ENCODE measurements around the gene CTNNA1. TPM values are rescaled to one million over a fixed set of nuclear protein-coding genes. Genes with fewer than 3 reads are reported as not detected.

CTNNA1 gene
- total and polyA plus RNA-seq, 2 of the 8 experiments (the other 6 are each of a cell fraction or from before 2014, with no cell fraction given), result 115 to 349 TPM

DNA sequence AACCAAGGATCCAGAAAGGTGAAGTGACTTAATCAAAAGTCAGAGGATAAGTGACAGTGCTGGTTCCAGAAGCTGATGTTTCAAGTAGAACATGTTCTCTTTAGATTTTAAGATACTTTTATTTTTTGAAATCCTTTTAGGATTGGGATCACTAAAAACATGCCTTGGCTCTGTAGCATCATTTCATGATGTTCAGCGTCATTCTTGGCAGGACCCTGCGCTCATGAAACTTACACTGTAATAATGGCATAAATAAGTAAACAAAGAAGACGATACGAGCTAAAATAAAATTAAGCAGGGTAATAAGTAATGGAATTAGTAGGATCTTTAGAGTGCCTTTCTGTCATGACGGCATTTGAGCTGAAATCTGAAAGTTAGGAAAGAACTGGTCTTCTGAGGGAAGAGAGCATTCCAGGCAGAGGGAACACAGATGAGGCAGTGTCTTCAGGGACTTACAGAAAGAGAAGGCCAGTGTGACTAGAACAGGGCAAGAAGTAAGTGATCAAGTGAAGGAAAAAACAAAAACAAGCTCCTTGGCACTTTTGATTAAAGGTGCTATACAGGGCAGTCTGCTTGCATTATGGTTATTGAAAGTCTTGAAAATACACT, 19.9 kb downstream of the CTNNA1 start:
- peaks cover under 1 to 12% of the 10 kb centered on the region in 2 experiments; a peak in 2 of 4 replicates for H3K9me3 ChIP-seq (ENCODE audit: insufficient read depth in 2 of 2, low read depth in 1 of 2, low read length in 1 of 2)
- no peak overlapping the region for H3K9ac ChIP-seq (replicated peaks in 1 of 4; ENCODE audit: extremely low read depth in 1 of 4, low read depth in 3 of 4, low read length in 3 of 4)
- peaks cover 0 to 5% (median 1%) of the 10 kb centered on the region in 4 experiments; a peak in 3 of 7 replicates for H3K4me1 ChIP-seq (replicated peaks in 1 of 4; ENCODE audit: control insufficient read depth in 3 of 4, insufficient read depth in 4 of 4, low read length in 3 of 4)
- H4K91ac ChIP-seq (replicated peaks; ENCODE audit: insufficient read length, low read length), result no peak overlapping the region
- H2AFZ ChIP-seq (ENCODE audit: low read length), result no peak overlapping the region
- TF ChIP-seq SRF (IDR thresholded peaks at IDR 0.05; ENCODE audit: low read depth, low read length) (no peak), TAF7 (optimal IDR thresholded peaks at IDR 0.05; ENCODE audit: borderline replicate concordance, low read depth, low read length) (no peak), EGR1 (IDR thresholded peaks at IDR 0.05; ENCODE audit: borderline replicate concordance, low read depth, low read length) (no peak), ASH2L (IDR thresholded peaks at IDR 0.05; ENCODE audit: low read length) (no peak), CHD2 (IDR thresholded peaks at IDR 0.05; ENCODE audit: low read length) (no peak)
- no peaks in the 10 kb centered on the region for H3K27me3 ChIP-seq (replicated peaks in 1 of 4; ENCODE audit: control insufficient read depth in 3 of 4, extremely low read depth in 1 of 4, insufficient read depth in 3 of 4, low read length in 3 of 4)
- H3K79me2 ChIP-seq (ENCODE audit: control insufficient read depth in 1 of 2, insufficient read depth in 2 of 2, low read length in 2 of 2), result peaks cover 35 to 76% of the 10 kb centered on the region in 2 experiments
- no peak overlapping the region for H2BK15ac ChIP-seq (ENCODE audit: low read length)
- no peak overlapping the region for H2BK12ac ChIP-seq (ENCODE audit: low read depth, low read length)
- H3K4me2 ChIP-seq (ENCODE audit: insufficient read depth in 1 of 2, low read depth in 2 of 2, low read length in 2 of 2), result no peak overlapping the region
- FAIRE-seq (no peak), DNase-seq (ENCODE audit: low read depth in 1 of 2, low spot score in 2 of 2) (no peak)
- no peak overlapping the region for H3K56ac ChIP-seq (replicated peaks; ENCODE audit: insufficient read length, low read depth, low read length)
- H2BK120ac ChIP-seq (replicated peaks; ENCODE audit: low read depth, low read length), result no peak overlapping the region
- H4K8ac ChIP-seq (ENCODE audit: extremely low read depth, insufficient read depth, low read length), result no peak overlapping the region
- H3K4ac ChIP-seq (replicated peaks; ENCODE audit: insufficient read length, low read depth, low read length), result no peak overlapping the region
- no peaks in the 10 kb centered on the region for H3K23me2 ChIP-seq (ENCODE audit: low read depth, low read length)
- H3K18ac ChIP-seq (ENCODE audit: extremely low read depth, low read length), result no peak overlapping the region
- CTCF ChIA-PET (ENCODE audit: partially characterized antibody), result interaction anchor here (0.6 to 5.8 kb wide), 12 partner anchors 9 to 894 kb away, joined by 3 to 37 read pairs (median 4); no protein-coding TSS in a partner anchor
- no peak overlapping the region for H2BK5ac ChIP-seq (ENCODE audit: low read depth, low read length)
- no peak overlapping the region for H3K27ac ChIP-seq (ENCODE audit: low read depth, low read length)
- H4K20me1 ChIP-seq (replicated peaks in 1 of 2; ENCODE audit: control insufficient read depth in 1 of 2, insufficient read depth in 2 of 2, low read length in 2 of 2), result peaks cover 3 to 11% of the 10 kb centered on the region in 2 experiments
- no peak overlapping the region for H4K5ac ChIP-seq (ENCODE audit: insufficient read length, low read depth, low read length)
- 94% methylated on average over 5 of the region's 5 CpGs; no CpG with 5 or more reads in 1 of the 2 experiments for WGBS, 2 experiments (ENCODE audit: extremely low coverage in 1 of 2, insufficient coverage in 1 of 2, insufficient read length in 1 of 2, insufficient replicate concordance in 2 of 2, low coverage in 1 of 2, low lambda C conversion rate in 2 of 2, missing lambda C conversion rate in 1 of 2)
- peaks cover 0 to 15% (median 4%) of the 10 kb centered on the region in 4 experiments; a peak in 4 of 8 replicates for H3K36me3 ChIP-seq (ENCODE audit: control insufficient read depth in 2 of 4, insufficient read depth in 4 of 4, low read length in 3 of 4)
- no peak overlapping the region for H3K14ac ChIP-seq (ENCODE audit: insufficient read length)
- POLR2A ChIA-PET (ENCODE audit: partially characterized antibody), result interaction anchor here (0.8 to 2.4 kb wide), 8 partner anchors 9 to 124 kb away, joined by 3 to 9 read pairs (median 4); partner anchors contain the start of gene CTNNA1
- no peak overlapping the region for H3K23ac ChIP-seq (ENCODE audit: insufficient read length)
- no peak overlapping the region for H3K4me3 ChIP-seq (ENCODE audit: extremely low read depth in 1 of 4, insufficient read depth in 2 of 4, low read depth in 3 of 4, low read length in 4 of 4)
- peaks cover 9% of the 10 kb centered on the region; the same call in 1 of the 2 replicates for H3K79me1 ChIP-seq (ENCODE audit: low read depth, low read length)
- no peak overlapping the region for H2AK5ac ChIP-seq (ENCODE audit: low read depth, low read length)
- H2BK20ac ChIP-seq (ENCODE audit: low read length), result no peak overlapping the region
